Measurements from ENCODE around the gene SEC14L2.
"Not testable (repeated sequence)": the region's sequence is repeated elsewhere in the genome, so short reads cannot be mapped to it uniquely, and the experiment has no call there.

Gene SEC14L2

DNA sequence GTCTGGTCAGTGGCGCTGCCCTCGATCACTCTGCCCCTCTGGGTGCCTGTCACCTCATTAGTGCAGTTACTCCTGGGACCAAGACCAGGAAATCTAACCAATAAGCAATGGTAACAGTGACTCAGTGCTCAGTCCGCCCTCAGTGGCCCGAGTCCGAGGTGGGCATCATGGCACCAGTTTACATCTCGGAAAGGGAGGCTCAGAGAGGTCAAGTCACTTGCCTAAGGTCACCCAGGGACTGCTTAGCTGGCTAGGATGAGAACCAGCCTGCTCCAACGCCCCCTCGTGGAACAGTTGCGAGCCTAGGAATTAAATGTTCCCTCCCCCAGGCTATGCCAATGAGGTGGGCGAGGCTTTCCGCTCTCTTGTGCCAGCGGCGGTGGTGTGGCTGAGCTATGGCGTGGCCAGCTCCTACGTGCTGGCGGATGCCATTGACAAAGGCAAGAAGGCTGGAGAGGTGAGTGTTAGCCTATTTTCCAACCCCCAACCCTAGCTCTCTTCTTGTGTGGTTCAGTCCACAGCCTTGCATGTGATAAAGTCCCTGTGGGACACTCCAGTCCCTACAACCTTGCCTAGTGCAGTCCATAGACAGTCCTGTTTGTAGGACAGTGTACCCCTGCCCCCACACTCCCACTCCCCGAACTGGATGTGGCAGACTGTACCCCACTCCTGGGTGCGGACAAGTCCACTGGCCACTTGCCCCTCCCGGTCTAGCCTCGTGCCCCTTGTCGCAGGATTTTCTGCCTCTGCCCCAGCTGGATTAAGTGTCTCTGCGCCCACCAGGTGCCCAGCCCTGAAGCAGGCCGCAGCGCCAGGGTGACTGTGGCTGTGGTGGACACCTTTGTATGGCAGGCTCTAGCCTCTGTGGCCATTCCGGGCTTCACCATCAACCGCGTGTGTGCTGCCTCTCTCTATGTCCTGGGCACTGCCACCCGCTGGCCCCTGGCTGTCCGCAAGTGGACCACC lies 29.9 kb downstream of the SEC14L2 start:
- DNase-seq (ENCODE audit: low spot score): peak; percentile 79

DNA sequence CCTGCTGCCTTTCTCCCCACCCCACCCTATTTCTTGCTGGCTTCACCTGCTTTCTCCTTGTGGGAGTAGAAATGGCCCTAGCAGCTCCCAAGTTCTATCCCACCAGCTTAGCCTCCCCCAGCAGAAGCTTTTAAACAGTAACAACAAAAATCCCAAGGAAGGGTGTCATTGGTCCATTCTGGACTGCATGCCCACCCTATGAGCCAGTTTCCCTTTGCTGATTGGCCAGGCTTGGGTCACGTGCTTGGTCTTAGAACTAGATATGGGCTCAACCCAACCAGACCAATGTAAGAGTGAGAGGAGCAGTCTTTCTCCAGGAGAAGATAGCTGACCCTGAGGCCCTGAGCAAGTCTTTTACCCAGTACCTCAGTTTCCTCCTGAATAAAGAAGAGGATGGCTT lies 31.1 kb downstream of the SEC14L2 start:
- DNase-seq (ENCODE audit: low spot score): no peak

DNA sequence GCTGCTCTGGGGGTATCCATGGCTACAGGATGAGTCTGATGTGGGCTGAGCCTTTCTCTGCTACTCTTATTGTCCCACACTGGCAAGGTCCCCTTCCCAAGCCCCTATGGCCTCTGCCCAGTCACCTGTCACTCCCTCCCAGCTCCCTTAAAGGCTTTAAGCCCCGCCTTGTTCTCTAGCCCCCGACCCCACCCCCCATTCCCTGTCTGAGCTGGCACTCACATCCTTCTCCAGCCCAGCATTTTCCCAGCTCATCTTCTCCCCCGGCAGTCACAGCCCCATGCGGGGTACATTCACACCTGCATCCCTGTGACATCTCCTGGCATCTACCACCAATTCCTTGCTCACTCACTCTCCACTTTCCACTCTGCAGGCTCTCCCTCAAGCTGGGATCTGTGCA lies 33.1 kb downstream of the SEC14L2 start:
- no peak for DNase-seq (ENCODE audit: low spot score)

DNA sequence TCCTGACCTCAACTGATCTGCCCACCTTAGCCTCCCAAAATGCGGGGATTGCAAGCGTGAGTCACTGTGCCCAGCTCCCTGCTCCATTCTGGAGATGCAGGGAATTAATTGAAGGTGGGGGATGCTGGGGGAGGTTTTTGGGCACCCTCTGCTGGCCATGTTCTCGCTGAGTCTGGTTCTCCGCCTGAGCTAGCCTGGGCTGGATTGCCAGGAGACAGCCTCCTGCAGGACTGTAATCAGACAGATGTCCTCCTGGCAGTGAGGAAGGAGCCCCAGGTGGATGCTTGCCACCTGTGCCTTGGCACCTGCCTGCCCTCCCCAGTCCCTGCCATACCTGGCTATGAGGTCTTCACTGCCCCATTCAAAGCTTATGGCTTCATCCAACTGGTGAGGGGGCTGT lies 34.1 kb downstream of the SEC14L2 start:
- no peak for DNase-seq (ENCODE audit: low spot score)

DNA sequence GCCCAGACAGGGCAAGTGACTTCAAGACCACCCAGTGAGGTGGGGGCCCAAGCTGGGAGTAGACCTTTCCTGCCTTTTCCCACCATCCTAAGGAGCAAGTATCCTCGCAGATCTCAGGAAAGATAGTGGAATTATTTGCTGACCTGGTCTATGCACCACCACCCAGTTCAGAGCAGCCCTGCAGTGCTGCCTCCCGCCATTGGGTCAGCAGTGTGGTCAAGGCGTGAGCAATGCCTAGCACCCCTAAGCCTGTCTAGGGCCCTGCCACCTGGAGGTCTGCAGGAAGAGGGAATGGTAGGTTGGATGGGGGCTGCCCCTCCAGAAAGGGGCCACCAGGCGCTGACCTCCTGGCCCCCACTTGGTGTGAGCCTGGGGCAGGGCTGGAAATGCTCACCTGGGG lies 35.3 kb downstream of the SEC14L2 start:
- DNase-seq (ENCODE audit: low spot score): no peak

DNA sequence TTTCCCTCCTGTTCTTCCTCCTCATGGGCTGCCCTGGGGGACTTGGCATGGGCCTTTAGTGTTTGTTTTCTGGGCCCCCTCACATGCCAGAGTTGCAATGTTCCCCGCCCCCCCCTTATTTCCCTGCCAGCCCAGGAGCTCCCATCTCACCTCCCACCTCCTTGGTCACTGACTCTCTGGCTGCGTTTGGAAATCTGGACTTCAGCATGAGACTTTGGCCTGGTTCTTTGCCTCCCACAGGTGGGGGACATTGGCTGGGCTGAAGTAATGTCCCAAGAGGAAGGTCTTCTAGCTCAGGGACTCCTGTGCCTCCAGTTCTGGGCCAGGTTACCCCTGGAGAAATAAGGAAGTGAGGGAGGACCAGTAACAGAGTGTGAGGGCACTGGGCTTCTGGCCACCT lies 35.7 kb downstream of the SEC14L2 start:
- no peak for DNase-seq (ENCODE audit: low spot score)

DNA sequence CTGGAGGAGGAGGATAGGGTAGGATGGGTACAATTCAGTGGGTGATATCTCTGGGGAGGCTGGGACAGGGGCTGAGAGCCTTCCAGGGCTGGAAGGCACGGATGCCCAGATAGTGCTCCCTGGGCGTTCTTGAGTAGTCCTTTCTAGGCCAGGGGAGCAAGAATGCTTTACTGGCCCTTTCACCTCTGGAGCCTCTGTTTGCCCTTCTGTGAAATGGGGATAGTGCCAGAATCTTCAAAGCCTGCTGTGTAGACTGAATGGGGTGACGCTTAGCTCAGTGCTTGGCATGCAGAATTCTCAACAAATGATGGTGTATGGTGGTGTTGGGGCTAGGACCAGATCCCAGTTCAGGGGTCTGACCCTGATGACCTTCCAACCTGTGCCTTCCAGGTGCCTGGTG lies 36.4 kb downstream of the SEC14L2 start:
- DNase-seq (ENCODE audit: low spot score): no peak

DNA sequence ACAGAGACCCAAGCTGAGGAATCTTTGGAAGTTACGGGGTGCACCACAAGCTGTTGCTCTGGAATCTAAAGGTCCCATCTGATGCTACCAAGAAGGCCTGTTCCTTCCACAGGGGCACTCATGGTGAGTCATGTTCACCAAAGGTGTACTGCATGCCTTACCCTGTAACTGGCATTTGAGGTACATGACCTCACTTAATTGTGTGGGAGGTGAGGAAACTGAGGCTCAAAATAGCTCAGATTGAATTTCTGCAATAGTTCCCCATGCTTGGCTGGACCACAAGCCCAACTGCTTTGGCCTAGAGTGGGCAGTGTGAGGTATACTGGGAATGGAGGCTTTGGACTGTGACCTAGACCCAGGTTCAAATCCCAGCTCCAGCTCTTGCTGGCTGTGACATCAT lies 37.0 kb downstream of the SEC14L2 start:
- no peak for DNase-seq (ENCODE audit: low spot score)

DNA sequence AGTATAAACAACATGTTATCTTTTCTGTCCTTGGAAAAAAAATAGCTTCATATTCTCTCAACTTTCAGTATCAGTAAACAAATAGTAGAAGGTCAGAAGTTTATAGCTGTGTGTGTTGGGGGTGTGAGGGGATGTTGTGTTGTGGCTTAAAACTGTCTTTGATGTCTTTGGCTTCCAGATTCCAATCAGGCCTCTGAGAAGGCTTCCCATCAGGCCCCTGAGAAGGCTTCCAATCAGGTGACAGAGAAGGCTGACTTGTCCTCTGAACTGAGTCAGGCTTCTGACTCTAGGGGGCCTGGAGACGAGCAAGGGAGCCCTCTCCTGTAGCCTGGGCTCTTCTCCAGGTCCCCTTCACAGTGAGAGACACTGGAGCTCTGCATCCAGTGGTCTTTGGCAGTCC lies 38.0 kb downstream of the SEC14L2 start:
- no peak for DNase-seq (ENCODE audit: low spot score)

DNA sequence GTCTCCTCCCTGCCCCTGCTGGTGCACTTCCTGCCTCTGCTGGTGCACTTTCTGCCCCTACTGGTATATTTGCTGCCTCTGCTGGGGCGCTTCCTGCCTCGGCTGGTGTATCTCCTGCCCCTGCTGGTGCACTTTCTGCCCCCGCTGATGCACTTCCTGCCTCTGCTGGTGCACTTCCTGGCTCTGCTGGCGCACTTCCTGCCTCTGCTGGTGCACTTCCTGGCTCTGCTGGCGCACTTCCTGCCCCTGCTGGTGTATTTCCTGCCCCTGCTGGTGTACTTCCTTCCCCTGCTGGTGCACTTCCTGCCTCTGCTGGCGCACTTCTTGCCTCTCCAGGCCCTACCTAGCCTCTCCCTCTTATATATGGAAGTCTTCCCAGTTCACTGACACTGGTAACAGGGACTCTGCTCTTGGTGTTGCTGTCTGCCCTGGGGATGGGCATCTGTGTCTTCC lies 38.9 kb downstream of the SEC14L2 start:
- DNase-seq (ENCODE audit: low spot score): no peak

DNA sequence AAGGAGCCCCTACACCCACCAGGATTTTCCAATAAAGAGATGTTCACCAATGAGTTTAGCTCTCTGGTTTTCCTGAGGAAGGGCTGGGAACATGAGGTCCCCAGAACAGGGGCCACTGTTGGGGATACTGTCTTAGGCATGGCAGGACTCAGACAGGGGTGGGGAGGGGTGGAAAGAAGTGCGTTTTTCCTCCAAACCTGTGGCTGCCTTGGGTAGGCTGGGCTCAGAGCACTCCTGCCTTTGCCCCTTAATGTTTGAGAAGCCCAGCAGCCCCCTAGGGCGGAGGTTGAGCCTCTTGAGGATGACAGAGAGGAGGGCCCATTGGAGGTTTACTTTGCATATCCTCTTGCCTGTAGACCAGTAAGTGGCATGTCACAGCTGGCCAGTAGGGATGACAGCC lies 39.4 kb downstream of the SEC14L2 start:
- no peak for DNase-seq (ENCODE audit: low spot score)

DNA sequence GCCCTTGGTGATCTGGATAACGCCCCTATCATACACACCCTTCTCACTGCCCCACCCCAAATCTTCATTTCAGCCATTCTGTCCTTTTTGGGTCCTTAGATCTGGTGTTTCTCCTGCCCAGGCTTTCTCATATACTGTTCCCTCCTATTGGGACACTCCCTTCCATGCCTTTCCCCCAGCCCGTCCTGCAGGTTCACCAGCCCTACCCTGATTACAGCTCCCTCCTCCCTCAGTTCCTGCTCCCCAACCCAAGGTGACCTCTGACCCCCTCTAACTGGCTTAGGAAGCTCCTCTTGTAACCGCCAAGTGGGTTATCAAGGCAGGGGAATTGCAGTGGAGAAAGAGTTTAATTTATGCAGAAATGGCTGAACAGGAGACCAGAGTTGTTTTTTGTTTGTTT lies 41.7 kb downstream of the SEC14L2 start:
- DNase-seq (ENCODE audit: low spot score): no peak

DNA sequence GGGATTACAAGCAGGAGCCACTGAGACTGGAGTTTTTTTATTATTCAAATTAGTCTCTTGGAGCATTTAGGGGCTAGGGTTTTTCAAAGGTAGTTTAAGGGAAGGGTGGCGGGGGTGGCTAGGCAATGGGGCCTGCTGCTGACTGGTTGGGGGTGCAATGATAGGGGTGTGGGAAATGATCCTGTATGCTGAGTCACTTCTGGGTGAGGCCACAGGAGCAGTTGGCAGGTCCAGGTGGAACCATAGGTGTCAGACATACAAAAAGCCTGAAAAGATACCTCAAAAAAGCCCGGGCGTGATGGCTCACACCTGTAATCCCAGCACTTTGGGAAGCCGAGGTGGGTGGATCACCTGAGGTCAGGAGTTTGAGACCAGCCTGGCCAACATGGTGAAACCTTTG lies 42.4 kb downstream of the SEC14L2 start:
- no peak for DNase-seq (ENCODE audit: low spot score)

DNA sequence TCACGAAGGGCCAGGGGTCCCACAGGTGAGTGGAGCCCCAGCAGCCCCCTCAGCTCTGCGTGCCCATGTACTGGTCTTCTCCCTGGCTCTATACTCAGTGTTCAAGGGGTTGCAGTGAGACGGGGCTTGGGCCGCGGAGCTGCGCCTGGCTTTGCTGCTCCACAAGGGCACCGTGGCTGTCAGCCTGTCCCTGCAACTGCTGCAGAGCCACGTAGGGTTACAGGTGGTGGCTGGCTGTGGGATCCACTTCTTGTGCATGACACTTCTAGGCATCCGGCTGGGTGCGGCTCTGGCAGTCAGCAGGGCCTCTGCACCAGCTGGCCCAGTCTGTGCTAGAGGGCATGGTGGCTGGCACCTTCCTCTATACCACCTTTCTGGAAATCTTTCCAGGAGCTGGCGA lies 43.0 kb downstream of the SEC14L2 start:
- no peak for DNase-seq (ENCODE audit: low spot score)

DNA sequence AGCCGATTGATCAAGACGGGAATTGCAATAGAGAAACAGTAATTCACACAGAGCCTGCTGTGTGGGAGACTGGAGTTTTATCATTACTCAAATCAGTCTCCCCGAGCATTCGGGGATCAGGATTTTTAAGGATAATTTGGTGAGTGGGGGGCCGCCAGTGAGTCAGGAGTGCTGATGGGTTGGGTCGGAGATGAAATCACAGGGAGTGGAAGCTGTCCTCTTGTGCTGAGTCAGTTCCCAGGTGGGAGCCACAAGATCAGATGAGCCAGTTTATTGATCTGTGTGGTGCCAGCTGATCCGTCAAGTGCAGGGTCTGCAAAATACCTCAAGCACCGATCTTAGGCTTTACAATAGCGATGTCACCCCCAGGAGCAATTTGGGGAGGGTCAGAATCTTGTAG lies 44.3 kb downstream of the SEC14L2 start:
- no peak for DNase-seq (ENCODE audit: low spot score)

DNA sequence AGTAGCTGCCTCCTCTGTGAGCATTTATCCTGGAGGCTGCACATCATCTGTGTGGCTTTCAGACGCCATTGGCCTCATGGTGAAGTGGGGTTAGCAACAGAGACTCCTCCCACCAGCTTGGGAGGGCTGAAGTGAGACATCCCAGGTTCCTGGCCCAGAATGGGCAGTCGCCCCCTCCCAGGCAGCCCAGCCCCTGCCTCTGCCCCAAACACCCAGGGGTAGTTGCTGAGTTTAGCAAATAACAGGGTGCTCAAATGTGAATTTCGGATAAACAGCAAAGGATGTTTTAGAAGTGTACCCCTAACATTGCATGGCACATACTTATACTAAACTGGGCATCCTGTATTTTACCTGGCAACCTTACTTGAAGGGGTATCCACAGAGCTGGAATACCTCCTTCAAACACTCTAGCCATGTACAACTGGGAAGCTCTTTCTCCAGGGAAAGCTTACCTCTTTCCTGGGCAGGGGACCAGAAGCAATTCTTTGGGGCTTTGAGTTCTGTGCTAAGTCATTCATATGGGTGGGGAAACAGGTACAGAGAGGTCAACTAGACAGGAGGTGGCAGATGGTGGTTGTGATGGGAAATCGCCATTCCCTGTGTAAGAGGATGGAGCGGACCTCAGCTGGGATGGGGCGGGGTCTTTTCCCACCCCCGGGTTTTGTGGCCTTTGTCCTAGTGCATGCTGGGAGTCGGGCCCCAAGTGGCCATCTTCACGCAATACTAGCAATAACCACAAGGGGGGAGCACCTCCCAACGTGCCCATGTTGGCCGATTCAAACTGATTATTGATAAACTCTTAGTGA lies 48.0 kb downstream of the SEC14L2 start:
- peak; percentile 67 for DNase-seq (ENCODE audit: low spot score)

DNA sequence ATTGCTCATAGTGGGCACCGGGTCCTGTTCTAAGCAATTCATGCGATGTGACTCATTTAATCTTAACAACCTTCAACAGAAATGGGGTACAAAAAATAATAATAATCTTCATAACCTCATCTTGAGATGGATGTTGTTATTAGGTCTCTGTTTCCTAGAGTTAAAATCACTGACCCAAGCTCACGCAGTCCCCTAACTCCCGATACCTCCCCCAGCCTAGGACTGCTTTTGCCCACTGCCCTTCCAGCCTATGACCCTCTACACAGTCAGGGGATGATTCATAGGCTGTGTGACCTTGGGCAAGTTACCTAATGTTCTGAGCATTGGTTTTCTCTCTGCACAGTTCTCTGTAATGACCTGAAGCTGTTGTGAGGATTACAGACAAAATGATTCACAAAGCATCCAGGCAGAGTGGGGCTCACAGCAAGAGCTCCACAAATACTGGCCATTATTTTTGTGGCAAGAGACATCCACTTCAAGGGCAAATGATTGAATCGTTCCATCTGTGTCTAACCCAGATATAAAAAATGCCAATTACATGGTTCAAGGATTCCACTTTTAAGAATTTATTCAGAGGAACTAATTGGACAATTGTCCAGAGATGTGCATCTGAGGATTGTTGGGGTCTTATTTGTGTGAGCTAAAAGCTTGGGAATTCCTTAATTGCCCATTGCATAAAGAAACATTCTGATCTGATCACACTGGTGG lies 48.8 kb downstream of the SEC14L2 start:
- no peak for DNase-seq (ENCODE audit: low spot score)

DNA sequence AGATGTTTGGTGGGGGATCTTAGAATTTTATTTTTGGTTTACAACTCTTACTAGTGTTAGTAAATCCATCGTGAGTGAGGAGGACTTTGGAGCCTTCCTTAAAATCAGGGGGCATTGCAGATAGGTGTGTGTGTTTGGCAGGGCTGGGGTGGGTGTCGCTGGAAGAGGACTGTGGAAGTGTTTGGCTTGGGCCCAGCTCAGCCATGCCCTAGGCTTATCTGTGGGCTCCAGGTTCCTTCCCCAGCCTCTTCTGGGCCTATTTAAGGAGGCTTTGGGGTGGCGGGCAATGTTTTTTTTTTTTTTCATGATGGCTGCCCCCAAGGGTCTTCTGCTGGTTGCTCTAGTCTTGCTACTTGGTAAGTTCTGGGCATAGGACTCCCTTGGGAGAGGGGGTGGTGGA lies 50.8 kb downstream of the SEC14L2 start:
- no peak for DNase-seq (ENCODE audit: low spot score)

DNA sequence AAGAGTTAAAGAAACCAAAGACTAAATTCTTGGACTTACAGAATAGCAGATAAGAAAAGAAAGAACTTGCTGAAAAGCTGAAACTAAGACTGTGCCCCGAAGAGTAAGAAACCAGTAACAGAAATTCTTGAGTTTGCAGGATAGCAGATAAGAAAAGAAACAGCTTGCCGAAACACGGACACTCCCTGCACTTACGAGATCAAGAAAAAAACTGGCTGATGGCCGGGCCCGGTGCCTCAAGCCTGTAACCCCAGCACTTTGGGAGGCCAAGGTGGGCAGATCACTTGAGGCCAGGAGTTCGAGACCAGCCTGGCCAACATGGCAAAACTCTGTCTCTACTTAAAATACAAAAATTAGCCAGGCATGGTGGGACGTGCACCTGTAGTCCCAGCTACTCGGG lies 54.7 kb downstream of the SEC14L2 start:
- DNase-seq (ENCODE audit: low spot score): not testable (repeated sequence)

DNA sequence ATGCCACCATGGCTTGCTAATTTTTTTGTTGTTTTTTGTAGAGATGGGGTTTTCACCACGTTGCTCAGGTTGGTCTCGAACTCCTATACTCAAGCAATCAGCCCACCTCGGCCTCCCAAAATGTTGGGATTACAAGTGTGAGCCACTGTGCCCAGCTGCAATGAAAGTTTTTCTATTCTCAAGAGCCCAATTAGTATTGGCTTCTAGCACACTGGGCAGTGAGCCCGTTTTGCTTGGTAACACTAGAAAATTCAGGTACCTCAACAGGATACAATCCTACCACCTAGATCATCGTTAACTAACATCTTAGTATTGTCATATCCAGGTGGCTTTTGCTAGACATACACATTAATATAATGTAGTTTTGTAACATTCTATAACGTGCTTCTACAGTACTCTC lies 56.0 kb downstream of the SEC14L2 start:
- DNase-seq (ENCODE audit: low spot score): no peak

DNA sequence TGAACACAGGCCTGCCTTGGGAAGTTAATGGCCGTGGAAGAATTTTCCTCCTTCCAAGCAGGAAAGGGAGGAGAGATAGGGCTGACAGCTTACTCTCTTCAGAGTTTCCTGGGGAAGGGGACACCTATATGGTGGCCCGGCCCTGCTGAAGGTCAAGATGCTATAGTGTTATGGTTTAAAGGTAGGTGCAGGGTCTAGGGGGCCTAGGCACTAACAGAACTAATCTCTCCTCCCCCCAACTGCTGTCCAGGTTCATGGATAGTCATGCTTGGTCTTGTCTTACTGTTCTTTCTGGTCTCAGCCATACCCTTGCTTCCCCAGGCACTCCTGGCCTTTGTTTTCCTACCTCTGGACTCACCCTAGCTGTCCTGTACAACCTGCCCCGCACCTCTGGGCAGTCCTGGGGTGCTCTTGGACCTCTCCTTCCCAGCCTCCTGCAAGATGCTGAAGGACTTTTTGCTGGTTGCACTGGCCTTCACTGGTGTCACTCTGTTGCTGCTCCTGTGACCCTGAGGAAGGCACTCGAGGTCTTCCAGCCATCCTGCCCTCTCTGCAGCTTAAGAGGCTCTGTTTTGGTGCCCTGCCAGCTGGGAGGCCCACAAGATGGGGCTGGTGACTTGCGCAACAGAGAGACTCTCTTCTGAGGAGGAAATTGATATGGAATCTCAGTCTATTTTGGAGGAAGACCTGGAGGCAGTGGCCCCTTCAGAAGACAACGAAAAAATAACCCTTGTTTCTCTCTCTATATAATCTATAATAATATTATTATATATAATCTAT lies 57.1 kb downstream of the SEC14L2 start:
- no peak for DNase-seq (ENCODE audit: low spot score)

All from hepatic stellate cell (primary cell).